Endothelial cell of umbilical vein (primary cell): Measurements from ENCODE around the gene SCO2. TPM values are rescaled to one million over a fixed set of nuclear protein-coding genes. Genes with fewer than 3 reads are reported as not detected.

ENCODE experiments used
- BruUV-seq: library from RNA; stranded (reverse); fragments of 400-500 nt; replicated peaks from 2 replicates; lab custom pipeline; 2021; lab: Mats Ljungman, UMichigan
- CTCF ChIA-PET: fragments of 300-600, 350-600 bp; sonication (Branson Sonifier 250); formaldehyde crosslinking; loops from one replicate; lab custom pipeline; 2021; ENCODE audit warnings: antibody characterized with exemption, inconsistent platforms; lab: Charles Lee
- POLR2A ChIA-PET: fragments of 300-600, 350-600 bp; sonication (Branson Sonifier 250); formaldehyde crosslinking; loops from one replicate; lab custom pipeline; 2021; ENCODE audit warnings: antibody characterized with exemption, inconsistent platforms; lab: Charles Lee
- DNase-seq: peaks from one replicate; pipeline ENCODE4 v3.0.0-alpha.2; 2011; ENCODE audit warnings: low read depth, low spot score
- FAIRE-seq: peaks from 2 replicates; lab custom pipeline; 2011; peaks lifted over from hg19 to GRCh38; lab: Jason Lieb, UNC
- H2AFZ ChIP-seq: 2 replicates; pipeline ENCODE4 v1.6.0; 2012; ENCODE audit warnings: low read depth, low read length, control low read depth, inconsistent platforms
- H3K27ac ChIP-seq: 2 replicates; pipeline ENCODE4 v1.5.1; 2011; ENCODE audit warnings: low read depth, mild to moderate bottlenecking, control low read depth, low read length, moderate library complexity; ENCODE audit not compliant: insufficient read depth
- H3K27me3 ChIP-seq, 2 experiments: 2 replicates each; pipeline versions ENCODE4 v1.6.0 to v1.6.1; 2011; ENCODE audit warnings: low read length in 2 of 2, mixed read lengths in 1 of 2; ENCODE audit not compliant: control insufficient read depth in 2 of 2, insufficient read depth in 2 of 2
- H3K36me3 ChIP-seq, 2 experiments: 2 replicates in 1 of 2; 3 replicates in 1 of 2; pipeline ENCODE4 v1.5.1; 2011; ENCODE audit warnings: low read length in 2 of 2, mild to moderate bottlenecking in 1 of 2, moderate library complexity in 1 of 2; ENCODE audit not compliant: control insufficient read depth in 2 of 2, insufficient read depth in 2 of 2; ENCODE audit errors: extremely low read depth in 1 of 2
- H3K4me1 ChIP-seq: 3 replicates; pipeline ENCODE4 v1.5.1; 2011; ENCODE audit warnings: mild to moderate bottlenecking, low read length; ENCODE audit not compliant: control insufficient read depth, insufficient read depth; ENCODE audit errors: extremely low read depth
- H3K4me2 ChIP-seq: 2 replicates; pipeline ENCODE4 v1.6.1; 2011; ENCODE audit warnings: low read length, control low read depth, mixed read lengths; ENCODE audit not compliant: insufficient read depth
- H3K4me3 ChIP-seq, 3 experiments: fragments of 200-600 bp in 1 of 3; sonication (generic), shearing (Covaris generic) in 1 of 3; replicated peaks in 1 of 3; 2 replicates each; pipeline ENCODE4 v1.5.1; 2011 to 2016; ENCODE audit warnings: control low read depth in 3 of 3, low read length in 3 of 3, mild to moderate bottlenecking in 2 of 3, inconsistent platforms in 1 of 3, low read depth in 1 of 3, moderate library complexity in 1 of 3; ENCODE audit not compliant: insufficient read depth in 1 of 3
- H3K79me2 ChIP-seq: 2 replicates; pipeline ENCODE4 v1.6.0; 2012; ENCODE audit warnings: low read length, inconsistent platforms; ENCODE audit not compliant: control insufficient read depth, insufficient read depth
- H3K9ac ChIP-seq: replicated peaks from 2 replicates; pipeline ENCODE3; 2011; ENCODE audit warnings: low read length, control low read depth; ENCODE audit not compliant: insufficient read depth; ENCODE audit errors: extremely low read depth
- H3K9me1 ChIP-seq: replicated peaks from 3 replicates; pipeline ENCODE4 v1.6.0; 2011; ENCODE audit warnings: mild to moderate bottlenecking, low read length; ENCODE audit not compliant: control insufficient read depth, insufficient read depth; ENCODE audit errors: extremely low read depth
- H3K9me3 ChIP-seq: replicated peaks from 2 replicates; pipeline ENCODE4 v1.5.1; 2012; ENCODE audit warnings: low read length, inconsistent platforms; ENCODE audit not compliant: control insufficient read depth, insufficient read depth
- H4K20me1 ChIP-seq: replicated peaks from 2 replicates; pipeline ENCODE3; 2011; ENCODE audit warnings: mild to moderate bottlenecking, low read length; ENCODE audit not compliant: control insufficient read depth, insufficient read depth; ENCODE audit errors: extremely low read depth
- EZH2 ChIP-seq: IDR thresholded peaks from 2 replicates; pipeline ENCODE4 v1.6.1; 2012; ENCODE audit warnings: borderline replicate concordance, low read depth, mild to moderate bottlenecking, moderate library complexity, low read length, inconsistent platforms; ENCODE audit not compliant: severe bottlenecking
- FOS ChIP-seq: IDR thresholded peaks from 2 replicates; pipeline ENCODE4 v1.6.1; 2011; ENCODE audit warnings: mild to moderate bottlenecking, low read length, moderate library complexity, borderline replicate concordance; ENCODE audit not compliant: insufficient read depth
- GATA2 ChIP-seq: IDR thresholded peaks from 2 replicates; pipeline ENCODE4 v1.7.0; 2011; ENCODE audit warnings: low read depth, mild to moderate bottlenecking, moderate library complexity, mixed read lengths, low read length; ENCODE audit not compliant: insufficient read length, insufficient read depth
- JUN ChIP-seq: IDR thresholded peaks from 2 replicates; pipeline ENCODE4 v1.6.1; 2011; ENCODE audit warnings: borderline replicate concordance, low read depth; ENCODE audit not compliant: insufficient read length, insufficient read depth
- MYC ChIP-seq: IDR thresholded peaks from one replicate; pipeline ENCODE4 v1.6.1; 2011; ENCODE audit warnings: mild to moderate bottlenecking, low read depth, low read length
- dilution Hi-C: fragments of 300-500 bp; cut with MboI; formaldehyde crosslinking; loops from one replicate; pipeline ENCODE4 v1.15.0; 2019; ENCODE audit warnings: low sequenced_read_pairs; ENCODE audit not compliant: extremely low pct_ligation_motif_present
- intact Hi-C: fragments of 100-400 bp; cut with micrococcal nuclease; formaldehyde crosslinking; loops from one replicate; pipeline ENCODE4 v1.10.0; 2022
- polyA plus RNA-seq, 4 experiments: library from polyadenylated mRNA; depleted of rRNA in 3 of 4; stranded (reverse) in 3 of 4; unstranded in 1 of 4; fragments of >200 nt; gene quantifications; 2 replicates each; pipeline versions ENCODE4 v1.2.1 to v1.2.3, GENCODE V29; 2011 to 2012; ENCODE audit warnings: missing spikeins in 1 of 4
- total RNA-seq: library from RNA; stranded (reverse); gene quantifications from 2 replicates; pipeline ENCODE4 v1.2.3, GENCODE V29; 2021
- TF ChIP-seq, protein P1 (sequence below): IDR thresholded peaks from 2 replicates; pipeline ENCODE4 v1.6.1; 2011; ENCODE audit not compliant: insufficient read depth, insufficient read length

The SCO2 gene
- total and polyA plus RNA-seq, 2 donors (not counting 3 experiments of a cell fraction or from before 2014, with no cell fraction given) = 3.5 to 3.7 TPM

GRCh38 chr22:50527921-50528681 lies 2.7 kb upstream of the SCO2 start:
- dilution Hi-C loops (no loop called here), intact Hi-C loops (no loop called here)
- no TSS peak for BruUV-seq
- Histone ChIP-seq H3K9me3 (no peaks in the 10 kb centered on the region), H3K4me3 (no peak overlapping the region), H2AFZ (no peak overlapping the region), H3K9ac (no peak overlapping the region), H3K4me1 (peaks cover 30% of the 10 kb centered on the region), H3K27ac (no peak overlapping the region), H3K4me2 (no peak overlapping the region), H3K79me2 (peaks cover 10% of the 10 kb centered on the region), H3K36me3 (peaks cover 0 to 7% of the 10 kb centered on the region in 2 experiments), H4K20me1 (no peaks in the 10 kb centered on the region), H3K9me1 (no peaks in the 10 kb centered on the region), H3K27me3 (peaks cover 3 to 13% of the 10 kb centered on the region in 2 experiments)
- ChIA-PET CTCF (interaction anchor here (0.7 to 1.5 kb wide), 3 partner anchors 13 to 34 kb away, joined by 3 read pairs; partner anchors contain the start of genes LMF2, NCAPH2 and SYCE3), POLR2A (no interaction called here)
- TF ChIP-seq GATA2 = no peak
- no peak for TF ChIP-seq JUN
- no peak for TF ChIP-seq MYC
- TF ChIP-seq EZH2 = no peak
- TF ChIP-seq, protein P1, sequence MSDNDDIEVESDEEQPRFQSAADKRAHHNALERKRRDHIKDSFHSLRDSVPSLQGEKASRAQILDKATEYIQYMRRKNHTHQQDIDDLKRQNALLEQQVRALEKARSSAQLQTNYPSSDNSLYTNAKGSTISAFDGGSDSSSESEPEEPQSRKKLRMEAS = no peak
- TF ChIP-seq FOS = no peak
- FAIRE-seq = no peak
- no peak for DNase-seq
